GM12878 (cell line): ENCODE measurements around the gene DBNDD2. TPM values are rescaled to one million over a fixed set of nuclear protein-coding genes. Genes with fewer than 3 reads are reported as not detected.

Experiments used
- BCL11A ChIP-seq: IDR thresholded peaks from 2 replicates; pipeline ENCODE4 v1.6.1; 2011; ENCODE audit warnings: low read depth, low read length
- CBX3 ChIP-seq: fragments of 200-600 bp; sonication (generic); IDR thresholded peaks from 2 replicates; pipeline ENCODE4 v1.6.1; 2016; ENCODE audit warnings: low read depth, borderline replicate concordance
- CBX5 ChIP-seq: sonication (generic); IDR thresholded peaks from 2 replicates; pipeline ENCODE4 v1.6.1; 2016; ENCODE audit warnings: low read depth, moderate library complexity, mild to moderate bottlenecking, inconsistent platforms
- MEF2A ChIP-seq: IDR thresholded peaks from 2 replicates; pipeline ENCODE4 v1.6.1; 2011; ENCODE audit warnings: low read depth, mild to moderate bottlenecking, low read length, moderate library complexity; ENCODE audit not compliant: insufficient read depth
- MYB ChIP-seq: fragments of 150-350 bp; IDR thresholded peaks from 2 replicates; pipeline ENCODE4 v1.6.1; 2014; ENCODE audit warnings: mild to moderate bottlenecking, low read depth, low read length, borderline replicate concordance
- NBN ChIP-seq: fragments of 450-650 bp; IDR thresholded peaks from 2 replicates; pipeline ENCODE4 v1.6.1; 2016
- NFYA ChIP-seq: IDR thresholded peaks from 2 replicates; pipeline ENCODE4 v1.6.1; 2011; ENCODE audit warnings: low read depth, mild to moderate bottlenecking, low read length, improper control_type of control experiment, borderline replicate concordance
- POLR2AphosphoS2 ChIP-seq: IDR thresholded peaks from 2 replicates; pipeline ENCODE4 v1.6.1; 2011; ENCODE audit warnings: low read depth, mild to moderate bottlenecking, low read length, improper control_type of control experiment, moderate library complexity
- RB1 ChIP-seq: fragments of 450-650 bp; formaldehyde crosslinking; IDR thresholded peaks from 2 replicates; pipeline ENCODE4 v1.6.1; 2017; ENCODE audit warnings: mild to moderate bottlenecking, borderline replicate concordance
- SUZ12 ChIP-seq: fragments of 200-600 bp; sonication (generic); IDR thresholded peaks from one replicate; pipeline ENCODE4 v1.6.1; 2018; ENCODE audit warnings: antibody characterized with exemption, mild to moderate bottlenecking; ENCODE audit not compliant: unreplicated experiment
- ZBED1 ChIP-seq: IDR thresholded peaks from 2 replicates; pipeline ENCODE4 v1.6.1; 2016; ENCODE audit warnings: borderline replicate concordance
- ZNF274 ChIP-seq: IDR thresholded peaks from one replicate; pipeline ENCODE4 v1.8.0; 2011; ENCODE audit not compliant: insufficient read length, insufficient read depth
- polyA plus RNA-seq, 11 experiments: library from polyadenylated mRNA; depleted of rRNA in 4 of 11; unstranded in 6 of 11; stranded (reverse) in 5 of 11; fragments of >200 nt; fragmentation: Nextera tagmentation in 4 of 11; fragmentation: Illumina TruSeq in 1 of 11; extraction: Ambion mirVana in 4 of 11; extraction: Trizol in 1 of 11; gene quantifications; 1 replicate in 1 of 11; 2 replicates in 10 of 11; pipeline versions ENCODE4 v1.2.1 to v1.2.3, GENCODE V29; 2011 to 2016; ENCODE audit warnings: inconsistent platforms in 2 of 11, missing spikeins in 2 of 11, low read depth in 1 of 11
- total RNA-seq, 4 experiments: library from RNA; depleted of rRNA in 3 of 4; stranded (reverse); fragments of >200 nt in 3 of 4; fragmentation: Illumina TruSeq in 1 of 4; extraction: Trizol in 1 of 4; gene quantifications; 2 replicates each; pipeline versions ENCODE4 v1.2.1 to v1.2.3, GENCODE V29; 2013 to 2021
- TF ChIP-seq, protein P1 (sequence below): fragments of 450-650 bp; IDR thresholded peaks from 2 replicates; pipeline ENCODE4 v1.6.1; 2016; ENCODE audit warnings: mild to moderate bottlenecking, moderate library complexity, borderline replicate concordance
- TF ChIP-seq, protein P2 (sequence below): IDR thresholded peaks from 2 replicates; pipeline ENCODE4 v1.6.1; 2012; ENCODE audit warnings: low read depth, low read length, improper control_type of control experiment
- TF ChIP-seq, protein P3 (sequence below): fragments of 450-650 bp; IDR thresholded peaks from 2 replicates; pipeline ENCODE4 v1.6.1; 2016; ENCODE audit warnings: mild to moderate bottlenecking
- TF ChIP-seq, protein P4 (sequence below): fragments of 450-650 bp; IDR thresholded peaks from 2 replicates; pipeline ENCODE4 v1.6.1; 2016; ENCODE audit warnings: mild to moderate bottlenecking
- TF ChIP-seq, protein P5 (sequence below): fragments of 450-650 bp; formaldehyde crosslinking; IDR thresholded peaks from 2 replicates; pipeline ENCODE4 v1.4.0; 2022; ENCODE audit warnings: mild to moderate bottlenecking, moderate library complexity

DBNDD2 gene
- total and polyA plus RNA-seq, 10 of the 15 experiments (the other 5 are each of a cell fraction or from before 2014, with no cell fraction given) = 0.17 to 5.7 (median 0.49) TPM; not detected in 1

DNA sequence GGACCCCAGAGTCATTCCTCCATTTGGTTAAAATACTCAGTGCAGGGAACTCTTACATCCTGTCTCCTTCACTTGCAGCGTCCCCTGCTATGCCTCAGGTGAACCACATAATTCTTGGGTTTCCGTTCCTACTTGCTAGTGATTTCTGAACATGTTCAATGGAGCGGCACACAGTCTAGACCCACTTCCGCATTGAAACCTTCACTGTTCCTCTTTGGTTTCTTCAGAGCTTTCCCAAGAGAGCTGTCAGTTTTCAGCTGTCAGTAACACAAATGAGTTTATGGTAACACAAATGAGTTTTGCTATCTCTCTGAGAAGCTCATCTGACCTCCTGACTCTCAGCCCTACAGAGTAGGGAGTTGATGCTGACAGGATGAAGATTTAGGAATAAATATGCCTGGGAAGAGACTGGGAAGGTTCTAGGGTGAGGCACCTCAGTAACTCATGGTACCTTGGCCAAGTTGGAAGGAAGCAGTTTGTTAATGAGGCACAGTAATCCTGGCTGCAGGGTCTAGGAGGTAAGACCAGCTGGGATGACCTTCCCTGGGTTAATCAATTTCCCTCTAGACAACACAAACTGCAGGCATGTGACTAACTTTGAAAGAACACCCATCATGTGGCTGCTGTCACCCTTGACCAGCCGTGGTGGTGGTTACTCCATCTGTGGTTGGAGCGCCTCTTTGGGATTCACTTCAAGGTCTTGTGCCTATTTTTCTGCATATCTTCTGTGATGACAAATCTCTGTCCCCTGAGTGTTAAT, 39.7 kb upstream of the DBNDD2 start (continued):
- peak; percentile 77 for TF ChIP-seq MEF2A
- peak; percentile 98 for TF ChIP-seq NBN
- TF ChIP-seq, protein P1, sequence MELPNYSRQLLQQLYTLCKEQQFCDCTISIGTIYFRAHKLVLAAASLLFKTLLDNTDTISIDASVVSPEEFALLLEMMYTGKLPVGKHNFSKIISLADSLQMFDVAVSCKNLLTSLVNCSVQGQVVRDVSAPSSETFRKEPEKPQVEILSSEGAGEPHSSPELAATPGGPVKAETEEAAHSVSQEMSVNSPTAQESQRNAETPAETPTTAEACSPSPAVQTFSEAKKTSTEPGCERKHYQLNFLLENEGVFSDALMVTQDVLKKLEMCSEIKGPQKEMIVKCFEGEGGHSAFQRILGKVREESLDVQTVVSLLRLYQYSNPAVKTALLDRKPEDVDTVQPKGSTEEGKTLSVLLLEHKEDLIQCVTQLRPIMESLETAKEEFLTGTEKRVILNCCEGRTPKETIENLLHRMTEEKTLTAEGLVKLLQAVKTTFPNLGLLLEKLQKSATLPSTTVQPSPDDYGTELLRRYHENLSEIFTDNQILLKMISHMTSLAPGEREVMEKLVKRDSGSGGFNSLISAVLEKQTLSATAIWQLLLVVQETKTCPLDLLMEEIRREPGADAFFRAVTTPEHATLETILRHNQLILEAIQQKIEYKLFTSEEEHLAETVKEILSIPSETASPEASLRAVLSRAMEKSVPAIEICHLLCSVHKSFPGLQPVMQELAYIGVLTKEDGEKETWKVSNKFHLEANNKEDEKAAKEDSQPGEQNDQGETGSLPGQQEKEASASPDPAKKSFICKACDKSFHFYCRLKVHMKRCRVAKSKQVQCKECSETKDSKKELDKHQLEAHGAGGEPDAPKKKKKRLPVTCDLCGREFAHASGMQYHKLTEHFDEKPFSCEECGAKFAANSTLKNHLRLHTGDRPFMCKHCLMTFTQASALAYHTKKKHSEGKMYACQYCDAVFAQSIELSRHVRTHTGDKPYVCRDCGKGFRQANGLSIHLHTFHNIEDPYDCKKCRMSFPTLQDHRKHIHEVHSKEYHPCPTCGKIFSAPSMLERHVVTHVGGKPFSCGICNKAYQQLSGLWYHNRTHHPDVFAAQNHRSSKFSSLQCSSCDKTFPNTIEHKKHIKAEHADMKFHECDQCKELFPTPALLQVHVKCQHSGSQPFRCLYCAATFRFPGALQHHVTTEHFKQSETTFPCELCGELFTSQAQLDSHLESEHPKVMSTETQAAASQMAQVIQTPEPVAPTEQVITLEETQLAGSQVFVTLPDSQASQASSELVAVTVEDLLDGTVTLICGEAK = peak; percentile 38; the same call in 1 of the 2 replicates
- TF ChIP-seq RB1 = no peak; the same call in 1 of the 2 replicates
- no peak for TF ChIP-seq ZNF274
- peak; percentile 99 for TF ChIP-seq BCL11A
- TF ChIP-seq CBX5 = no peak; the same call in 1 of the 2 replicates
- TF ChIP-seq NFYA = no peak
- TF ChIP-seq CBX3 = no peak
- TF ChIP-seq, protein P2, sequence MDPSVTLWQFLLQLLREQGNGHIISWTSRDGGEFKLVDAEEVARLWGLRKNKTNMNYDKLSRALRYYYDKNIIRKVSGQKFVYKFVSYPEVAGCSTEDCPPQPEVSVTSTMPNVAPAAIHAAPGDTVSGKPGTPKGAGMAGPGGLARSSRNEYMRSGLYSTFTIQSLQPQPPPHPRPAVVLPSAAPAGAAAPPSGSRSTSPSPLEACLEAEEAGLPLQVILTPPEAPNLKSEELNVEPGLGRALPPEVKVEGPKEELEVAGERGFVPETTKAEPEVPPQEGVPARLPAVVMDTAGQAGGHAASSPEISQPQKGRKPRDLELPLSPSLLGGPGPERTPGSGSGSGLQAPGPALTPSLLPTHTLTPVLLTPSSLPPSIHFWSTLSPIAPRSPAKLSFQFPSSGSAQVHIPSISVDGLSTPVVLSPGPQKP = peak; percentile 94
- no peak for TF ChIP-seq MYB
- TF ChIP-seq, protein P3, sequence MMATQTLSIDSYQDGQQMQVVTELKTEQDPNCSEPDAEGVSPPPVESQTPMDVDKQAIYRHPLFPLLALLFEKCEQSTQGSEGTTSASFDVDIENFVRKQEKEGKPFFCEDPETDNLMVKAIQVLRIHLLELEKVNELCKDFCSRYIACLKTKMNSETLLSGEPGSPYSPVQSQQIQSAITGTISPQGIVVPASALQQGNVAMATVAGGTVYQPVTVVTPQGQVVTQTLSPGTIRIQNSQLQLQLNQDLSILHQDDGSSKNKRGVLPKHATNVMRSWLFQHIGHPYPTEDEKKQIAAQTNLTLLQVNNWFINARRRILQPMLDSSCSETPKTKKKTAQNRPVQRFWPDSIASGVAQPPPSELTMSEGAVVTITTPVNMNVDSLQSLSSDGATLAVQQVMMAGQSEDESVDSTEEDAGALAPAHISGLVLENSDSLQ = peak; percentile 97
- TF ChIP-seq POLR2AphosphoS2 = no peak
- TF ChIP-seq, protein P4, sequence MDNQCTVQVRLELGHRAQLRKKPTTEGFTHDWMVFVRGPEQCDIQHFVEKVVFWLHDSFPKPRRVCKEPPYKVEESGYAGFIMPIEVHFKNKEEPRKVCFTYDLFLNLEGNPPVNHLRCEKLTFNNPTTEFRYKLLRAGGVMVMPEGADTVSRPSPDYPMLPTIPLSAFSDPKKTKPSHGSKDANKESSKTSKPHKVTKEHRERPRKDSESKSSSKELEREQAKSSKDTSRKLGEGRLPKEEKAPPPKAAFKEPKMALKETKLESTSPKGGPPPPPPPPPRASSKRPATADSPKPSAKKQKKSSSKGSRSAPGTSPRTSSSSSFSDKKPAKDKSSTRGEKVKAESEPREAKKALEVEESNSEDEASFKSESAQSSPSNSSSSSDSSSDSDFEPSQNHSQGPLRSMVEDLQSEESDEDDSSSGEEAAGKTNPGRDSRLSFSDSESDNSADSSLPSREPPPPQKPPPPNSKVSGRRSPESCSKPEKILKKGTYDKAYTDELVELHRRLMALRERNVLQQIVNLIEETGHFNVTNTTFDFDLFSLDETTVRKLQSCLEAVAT = 0 out of 2 replicates have a peak, but pooled peaks have one; percentile 87
- TF ChIP-seq ZBED1 = peak; percentile 90; the same call in 1 of the 2 replicates
- TF ChIP-seq, protein P5, sequence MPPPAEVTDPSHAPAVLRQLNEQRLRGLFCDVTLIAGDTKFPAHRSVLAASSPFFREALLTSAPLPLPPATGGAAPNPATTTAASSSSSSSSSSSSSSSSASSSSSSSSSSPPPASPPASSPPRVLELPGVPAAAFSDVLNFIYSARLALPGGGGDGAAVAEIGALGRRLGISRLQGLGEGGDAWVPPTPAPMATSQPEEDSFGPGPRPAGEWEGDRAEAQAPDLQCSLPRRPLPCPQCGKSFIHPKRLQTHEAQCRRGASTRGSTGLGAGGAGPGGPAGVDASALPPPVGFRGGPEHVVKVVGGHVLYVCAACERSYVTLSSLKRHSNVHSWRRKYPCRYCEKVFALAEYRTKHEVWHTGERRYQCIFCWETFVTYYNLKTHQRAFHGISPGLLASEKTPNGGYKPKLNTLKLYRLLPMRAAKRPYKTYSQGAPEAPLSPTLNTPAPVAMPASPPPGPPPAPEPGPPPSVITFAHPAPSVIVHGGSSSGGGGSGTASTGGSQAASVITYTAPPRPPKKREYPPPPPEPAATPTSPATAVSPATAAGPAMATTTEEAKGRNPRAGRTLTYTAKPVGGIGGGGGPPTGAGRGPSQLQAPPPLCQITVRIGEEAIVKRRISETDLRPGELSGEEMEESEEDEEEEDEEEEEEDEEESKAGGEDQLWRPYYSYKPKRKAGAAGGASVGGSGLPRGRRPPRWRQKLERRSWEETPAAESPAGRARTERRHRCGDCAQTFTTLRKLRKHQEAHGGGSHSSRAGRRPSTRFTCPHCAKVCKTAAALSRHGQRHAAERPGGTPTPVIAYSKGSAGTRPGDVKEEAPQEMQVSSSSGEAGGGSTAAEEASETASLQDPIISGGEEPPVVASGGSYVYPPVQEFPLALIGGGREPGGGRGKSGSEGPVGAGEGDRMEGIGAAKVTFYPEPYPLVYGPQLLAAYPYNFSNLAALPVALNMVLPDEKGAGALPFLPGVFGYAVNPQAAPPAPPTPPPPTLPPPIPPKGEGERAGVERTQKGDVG (CRISPR knock-in tag) = no peak
- TF ChIP-seq SUZ12 = no peak
